Stimulated activated naive B cell treated with anti-CD40 and anti-IgM and Interleukin-4, amounts not matched to agents 10 μg/mL and 1 μg/mL and 100 μg/mL, for 72 hours (primary cell): ENCODE data around the gene RAD23A.
A peak's percentile ranks its signal among the peaks of the same experiment; 100 is the strongest.

Experiments
- ATAC-seq, 2 donors: fragments of 150-1000 bp; cut with Tn5 transposase; replicated peaks; 2 replicates each; pipeline ENCODE4 v1.10.0; 2021; ENCODE audit warnings: moderate library complexity in 1 of 2
- DNase-seq: peaks from one replicate; pipeline ENCODE4 v3.0.0; 2021
- H3K27ac Mint-ChIP-seq: one replicate; pipeline ENCODE4 v1.8.0; 2022; ENCODE audit warnings: mild to moderate bottlenecking, mixed read lengths
- H3K27me3 Mint-ChIP-seq, 2 donors: one replicate each; pipeline ENCODE4 v1.8.0; 2022; ENCODE audit warnings: mixed read lengths in 2 of 2
- H3K36me3 Mint-ChIP-seq, 2 donors: one replicate each; pipeline ENCODE4 v1.8.0; 2022; ENCODE audit warnings: mixed read lengths in 2 of 2, mild to moderate bottlenecking in 1 of 2
- H3K4me1 Mint-ChIP-seq, 2 donors: one replicate each; pipeline ENCODE4 v1.8.0; 2022; ENCODE audit warnings: mixed read lengths in 2 of 2, mild to moderate bottlenecking in 1 of 2
- H3K4me3 Mint-ChIP-seq, 2 donors: one replicate each; pipeline ENCODE4 v1.8.0; 2022; ENCODE audit warnings: mild to moderate bottlenecking in 2 of 2, mixed read lengths in 2 of 2, moderate library complexity in 1 of 2
- H3K9me3 Mint-ChIP-seq, 2 donors: one replicate each; pipeline ENCODE4 v1.8.0; 2022; ENCODE audit warnings: mixed read lengths in 2 of 2, mild to moderate bottlenecking in 1 of 2

The RAD23A gene

DNA sequence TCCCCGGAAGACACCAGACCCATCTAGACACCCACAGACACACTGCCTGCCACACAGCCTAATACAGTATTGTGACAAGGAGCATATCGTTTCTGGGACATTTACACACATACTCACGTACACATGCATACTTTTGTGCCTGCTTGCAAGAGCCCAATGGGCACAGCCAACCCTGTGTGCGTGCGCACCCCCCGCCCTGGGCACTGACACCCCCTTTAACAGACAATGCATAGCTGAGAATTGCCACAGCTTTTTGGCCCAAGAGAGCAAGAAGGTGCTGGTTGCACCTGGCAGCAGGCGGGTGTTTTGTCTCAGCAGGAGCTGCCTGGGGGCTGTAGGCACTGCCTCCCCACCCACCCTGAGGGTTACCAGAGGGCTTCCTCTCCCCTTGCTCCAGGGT is 47.9 kb downstream of the RAD23A start:
- peaks cover 12 to 32% of the 10 kb centered on the region in 2 donors for H3K27me3 Mint-ChIP-seq
- peaks cover 10 to 13% of the 10 kb centered on the region in 2 donors for H3K4me1 Mint-ChIP-seq
- no peak overlapping the region for H3K27ac Mint-ChIP-seq
- no peak for ATAC-seq
- no peak for DNase-seq
- peaks cover 0 to 3% of the 10 kb centered on the region in 2 donors for H3K36me3 Mint-ChIP-seq
- no peak overlapping the region for H3K4me3 Mint-ChIP-seq
- H3K9me3 Mint-ChIP-seq: no peaks in the 10 kb centered on the region

DNA sequence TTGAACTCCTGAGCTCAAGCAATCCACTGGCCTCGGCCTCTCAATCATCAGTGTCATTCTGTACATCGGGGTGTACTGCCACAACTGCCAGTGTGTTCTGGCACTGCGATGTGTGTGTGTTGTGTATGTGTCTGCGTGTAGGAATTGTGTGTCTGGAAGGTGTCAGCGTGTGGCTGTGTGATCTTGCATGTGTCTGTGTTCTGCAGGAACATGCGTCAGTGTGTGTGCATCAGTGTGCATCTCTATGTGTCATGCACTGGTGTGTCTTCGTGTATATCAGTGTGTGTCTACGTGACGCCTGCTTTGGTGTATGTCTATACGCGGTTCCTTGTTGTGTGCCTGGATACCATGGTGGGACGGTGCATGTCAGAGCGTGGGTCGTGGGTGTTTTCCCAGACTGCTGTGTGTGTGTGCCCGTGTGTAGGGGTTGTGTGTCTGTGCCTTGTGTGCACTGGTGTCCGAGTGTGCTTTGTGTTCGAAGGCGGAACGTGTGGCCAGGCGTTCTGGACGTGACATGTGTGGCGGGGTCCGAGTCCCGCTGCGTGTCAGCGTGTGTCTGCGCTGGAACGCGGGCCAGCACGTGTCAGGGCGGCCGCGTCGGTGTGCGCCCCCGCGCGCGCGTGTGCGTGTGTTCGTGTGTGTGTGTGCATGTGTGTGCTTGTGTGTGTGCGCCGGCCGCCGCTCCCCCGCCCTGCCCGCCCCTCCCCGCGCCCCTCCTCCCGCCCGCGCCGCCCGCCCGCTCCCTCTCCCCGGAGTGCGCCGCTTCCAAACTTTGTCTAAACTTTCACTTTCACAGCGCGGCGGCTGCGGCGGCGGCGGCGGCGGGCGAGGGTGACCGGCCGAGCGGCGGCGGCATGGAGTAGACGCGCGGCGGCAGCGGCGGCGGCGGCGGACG is 49.3 kb downstream of the RAD23A start, which contains the start of gene NFIX:
Gene NFIX (plus strand): TSS at position 775 of the 895 bp plus-strand sequence. CDS start 363 bp downstream, outside the sequence.
- peaks cover 10 to 13% of the 10 kb centered on the region in 2 donors for H3K4me1 Mint-ChIP-seq
- H3K27me3 Mint-ChIP-seq: peaks cover 12 to 32% of the 10 kb centered on the region in 2 donors
- peak within 1 kb of the TSS; percentile 87 to 90 for H3K4me3 Mint-ChIP-seq
- DNase-seq (no peak), ATAC-seq (peak; percentile 54 to 60)
- H3K27ac Mint-ChIP-seq: peak within 1 kb of the TSS; percentile 60
- H3K9me3 Mint-ChIP-seq: no peaks in the 10 kb centered on the region
- peaks cover 0 to 3% of the 10 kb centered on the region in 2 donors for H3K36me3 Mint-ChIP-seq

DNA sequence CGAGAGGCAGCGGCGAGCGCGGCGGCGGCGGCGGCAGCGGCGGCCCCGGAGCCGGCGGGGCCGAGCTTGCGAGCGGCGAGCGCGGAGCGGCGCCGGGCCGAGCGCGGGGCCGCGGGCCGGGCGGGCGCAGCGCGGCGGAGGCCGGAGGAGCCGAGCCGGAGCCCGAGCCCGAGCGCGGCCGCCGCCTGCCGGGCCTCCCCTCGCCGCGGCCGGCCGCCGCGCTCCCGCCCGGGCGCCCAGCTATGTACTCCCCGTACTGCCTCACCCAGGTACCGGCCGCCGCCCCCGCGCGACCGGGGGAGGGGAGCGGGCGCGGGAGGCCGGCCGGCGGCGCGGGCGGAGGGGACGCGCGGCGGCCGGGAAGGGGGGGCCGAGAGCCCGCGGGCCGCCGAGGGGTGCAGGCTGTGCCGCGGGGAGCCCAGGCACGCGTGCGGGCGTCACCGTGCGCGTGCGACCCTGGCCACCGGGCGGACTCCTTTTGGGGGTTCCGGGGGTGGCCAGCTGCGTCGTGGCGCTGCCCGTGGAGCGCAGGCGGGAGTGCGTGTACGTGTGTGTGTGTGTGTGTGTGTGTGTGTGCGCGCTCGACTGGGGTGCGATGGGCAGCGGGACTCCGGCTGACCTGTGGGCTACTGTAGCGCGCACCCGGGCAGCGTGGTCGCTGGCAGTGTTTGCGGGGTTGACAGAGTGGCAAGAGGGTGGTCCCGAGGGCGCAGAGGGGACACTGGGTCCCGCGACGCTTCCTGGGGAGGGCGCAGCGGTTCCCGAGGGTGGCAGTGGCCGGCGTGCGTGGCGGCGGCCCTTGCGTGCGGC is 50.1 kb downstream of the RAD23A start:
- DNase-seq (no peak), ATAC-seq (peak; percentile 43 to 45)
- H3K4me3 Mint-ChIP-seq: peak overlapping the region; percentile 87 to 90
- peaks cover 10 to 13% of the 10 kb centered on the region in 2 donors for H3K4me1 Mint-ChIP-seq
- H3K36me3 Mint-ChIP-seq: peaks cover 0 to 3% of the 10 kb centered on the region in 2 donors
- H3K9me3 Mint-ChIP-seq: no peaks in the 10 kb centered on the region
- H3K27me3 Mint-ChIP-seq: peaks cover 12 to 32% of the 10 kb centered on the region in 2 donors
- peak overlapping the region; percentile 53 for H3K27ac Mint-ChIP-seq

DNA sequence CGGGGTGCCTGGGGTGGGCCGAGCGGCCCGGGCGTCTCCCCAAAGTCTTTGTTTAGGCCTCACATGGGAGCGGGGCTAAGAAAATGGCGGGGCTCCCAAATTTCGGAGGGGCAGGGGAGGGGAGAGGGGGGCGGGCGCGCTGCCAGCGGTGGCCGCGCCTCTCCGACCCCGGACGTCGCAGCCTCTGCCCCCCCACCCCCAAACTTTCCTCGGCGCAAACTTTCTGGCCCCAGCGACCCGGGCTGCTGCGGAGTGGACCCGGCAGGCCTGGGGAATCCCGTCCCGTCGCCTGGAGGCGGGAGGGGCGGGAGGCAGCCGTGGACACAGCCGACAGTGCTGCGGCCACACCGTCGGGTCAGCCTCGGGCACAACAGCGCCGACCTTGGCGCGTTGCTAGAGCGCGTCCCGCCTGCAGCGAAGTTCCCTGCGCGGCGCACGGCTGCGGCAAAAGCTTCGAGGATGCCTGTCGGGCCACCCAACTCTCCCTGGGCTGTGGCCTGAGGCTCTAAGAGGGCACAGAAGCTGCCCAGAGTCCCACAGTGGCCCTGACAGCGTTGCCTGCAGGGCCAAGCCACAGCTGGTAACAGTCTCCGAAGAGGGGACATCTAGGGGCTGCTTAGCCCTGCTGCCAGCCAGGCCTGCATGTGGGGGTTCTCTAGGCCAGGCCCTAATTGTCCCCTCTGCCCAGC is 50.9 kb downstream of the RAD23A start:
- no peak for DNase-seq
- Mint-ChIP-seq H3K27ac (no peak overlapping the region), H3K36me3 (peaks cover 0 to 3% of the 10 kb centered on the region in 2 donors), H3K4me1 (peaks cover 8 to 13% of the 10 kb centered on the region in 2 donors), H3K4me3 (peak overlapping the region; percentile 47 to 90), H3K9me3 (no peaks in the 10 kb centered on the region), H3K27me3 (peaks cover 12 to 32% of the 10 kb centered on the region in 2 donors)
- no peak for ATAC-seq

DNA sequence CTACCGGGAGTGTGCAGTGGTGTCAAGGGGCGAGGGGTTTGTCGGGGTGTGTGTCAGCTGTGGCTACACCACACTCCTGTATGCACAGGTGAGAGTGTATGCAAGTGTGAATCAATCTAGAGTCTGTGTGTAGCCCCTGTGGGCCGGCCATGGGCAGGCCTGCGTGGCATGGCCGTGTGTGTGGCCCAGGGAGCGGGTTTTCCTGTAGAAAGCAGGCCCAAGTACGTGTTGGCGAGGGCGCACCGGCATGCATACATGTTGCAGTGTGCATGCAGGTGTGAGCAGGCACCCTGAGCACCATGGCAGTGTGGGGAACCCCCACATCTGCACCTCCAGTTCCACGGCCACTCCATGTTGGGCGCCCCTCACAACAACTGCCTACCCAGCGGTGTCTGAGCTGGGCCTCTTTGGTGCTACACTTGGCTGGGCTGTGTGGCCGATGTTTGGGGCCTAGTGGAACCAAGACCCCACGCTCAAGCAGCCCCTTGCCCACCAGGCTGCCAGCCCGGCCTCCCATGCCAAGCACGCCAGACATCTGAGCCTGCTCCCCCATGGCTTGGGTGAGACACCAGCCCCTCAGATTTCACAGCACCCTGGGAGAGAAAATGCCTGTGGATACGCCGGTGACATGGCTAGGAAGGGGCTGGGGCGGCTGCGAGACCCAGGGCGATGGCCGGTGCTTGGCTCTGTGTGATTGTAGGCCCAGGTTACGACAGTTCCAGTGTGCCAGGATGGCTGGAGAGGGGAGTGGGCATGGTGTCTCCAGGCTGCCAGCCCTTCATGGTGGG is 51.7 kb downstream of the RAD23A start:
- DNase-seq (no peak), ATAC-seq (no peak)
- H3K4me1 Mint-ChIP-seq: peaks cover 8 to 13% of the 10 kb centered on the region in 2 donors

DNA sequence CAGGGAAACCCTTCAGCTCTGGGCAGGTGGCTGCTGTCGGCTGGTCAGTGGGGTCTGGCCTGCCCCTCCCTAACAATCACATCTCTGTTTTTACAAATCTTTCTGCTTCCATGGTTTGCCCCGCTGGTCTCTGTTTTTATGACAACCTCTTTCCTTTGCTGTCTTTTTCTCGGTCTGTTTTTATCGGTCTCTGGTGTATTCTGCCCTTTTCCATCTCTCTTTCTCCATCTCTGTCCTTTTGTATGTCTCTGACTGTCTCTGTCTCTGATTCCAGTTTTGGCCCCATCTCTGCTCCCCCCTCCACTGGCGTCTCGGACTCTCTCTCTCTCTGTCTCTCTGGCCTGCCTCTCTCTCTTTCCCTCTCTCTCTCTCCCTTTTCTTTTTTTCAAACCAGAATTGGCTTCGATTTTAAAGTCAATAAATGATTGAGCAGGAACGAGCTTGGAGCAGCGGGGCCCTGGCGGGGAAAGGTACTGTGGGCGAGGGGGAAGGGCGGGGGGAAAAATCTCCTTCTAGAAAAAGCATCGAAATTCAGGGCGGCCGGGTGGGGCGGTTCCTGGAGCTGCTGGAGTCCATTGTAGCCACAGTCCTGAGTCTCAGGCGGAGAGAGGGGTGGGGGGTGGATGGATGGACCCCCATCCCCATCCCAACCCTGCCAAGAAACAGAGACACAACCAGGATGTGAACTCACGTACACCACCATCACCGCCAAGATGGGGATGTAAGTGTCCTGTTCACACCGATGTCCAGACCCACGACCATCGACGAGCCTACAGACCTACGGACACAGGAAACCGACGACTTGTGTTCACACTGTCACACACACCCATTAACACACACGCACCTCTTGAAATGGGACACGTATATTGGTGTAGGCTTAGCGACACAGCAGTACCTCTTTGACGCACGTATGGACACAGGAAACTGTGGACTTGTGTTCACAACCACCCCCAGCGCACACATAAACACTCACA is 52.6 kb downstream of the RAD23A start:
- DNase-seq (no peak), ATAC-seq (no peak)
- Mint-ChIP-seq H3K4me3 (no peak overlapping the region), H3K27me3 (peaks cover 16 to 36% of the 10 kb centered on the region in 2 donors), H3K9me3 (no peaks in the 10 kb centered on the region), H3K4me1 (peaks cover 8 to 13% of the 10 kb centered on the region in 2 donors), H3K36me3 (peaks cover 2 to 3% of the 10 kb centered on the region in 2 donors), H3K27ac (no peak overlapping the region)

More for the DNA sequence above, 51.7 kb downstream of the RAD23A start:
- peak overlapping the region in 1 of 2 donors; percentile 46 for H3K4me3 Mint-ChIP-seq
- H3K9me3 Mint-ChIP-seq: no peaks in the 10 kb centered on the region
- H3K36me3 Mint-ChIP-seq: peaks cover 0 to 3% of the 10 kb centered on the region in 2 donors
- peaks cover 12 to 32% of the 10 kb centered on the region in 2 donors for H3K27me3 Mint-ChIP-seq
- H3K27ac Mint-ChIP-seq: no peak overlapping the region

DNA sequence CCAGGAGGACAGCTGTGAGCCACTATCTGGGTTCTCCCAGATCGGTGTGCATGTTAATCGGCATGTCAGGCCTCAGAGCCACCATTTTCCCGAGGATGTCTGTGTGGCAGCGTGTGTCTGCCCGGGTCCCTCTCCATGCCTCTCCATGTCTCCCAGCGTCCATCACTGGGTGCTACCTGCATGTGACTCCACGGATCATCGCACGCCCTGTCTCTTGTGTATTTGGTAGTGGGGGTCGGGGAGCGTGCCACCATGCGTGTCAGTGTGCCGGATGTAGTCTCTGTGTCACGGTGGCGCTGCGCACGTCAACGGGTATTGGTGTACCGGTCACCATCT is 55.5 kb downstream of the RAD23A start:
- peaks cover 13 to 22% of the 10 kb centered on the region in 2 donors for H3K27me3 Mint-ChIP-seq
- H3K9me3 Mint-ChIP-seq: no peaks in the 10 kb centered on the region
- peaks cover 0 to 2% of the 10 kb centered on the region in 2 donors for H3K4me1 Mint-ChIP-seq
- peaks cover 0 to 2% of the 10 kb centered on the region in 2 donors for H3K36me3 Mint-ChIP-seq
- ATAC-seq (no peak), DNase-seq (no peak)
- H3K27ac Mint-ChIP-seq: no peak overlapping the region
- no peak overlapping the region for H3K4me3 Mint-ChIP-seq

DNA sequence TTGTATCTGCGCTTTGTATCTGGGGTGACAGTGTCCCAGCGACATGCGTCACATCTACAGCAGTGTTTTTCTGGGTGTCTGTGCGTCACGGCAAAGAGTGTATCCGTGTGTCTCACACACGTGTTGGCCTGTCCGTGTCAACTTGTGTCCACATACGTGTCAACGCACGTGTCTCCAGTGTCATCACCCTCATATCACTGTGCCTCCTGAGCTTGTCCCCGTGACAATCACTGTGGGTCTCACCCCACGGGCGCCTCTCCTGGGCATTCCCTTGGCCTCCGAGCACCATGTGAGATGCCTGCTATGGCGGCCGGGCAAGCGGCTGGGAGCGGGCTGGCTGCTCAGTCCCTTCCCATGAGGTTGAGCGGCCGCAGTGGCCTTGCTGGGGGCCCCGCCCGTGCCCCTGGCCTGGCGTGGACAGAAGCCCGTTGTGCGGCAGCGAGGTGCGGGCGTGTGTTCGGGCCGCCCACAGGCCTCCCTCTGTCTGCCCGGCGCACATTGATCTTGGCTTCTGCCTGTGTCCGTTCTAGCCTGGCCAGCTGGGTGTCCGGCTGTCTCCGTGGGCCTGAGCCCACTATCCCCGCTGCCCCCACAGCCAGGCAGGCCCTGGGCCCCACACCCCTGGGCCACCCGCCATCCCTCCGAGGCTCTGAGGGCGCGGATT is 56.0 kb downstream of the RAD23A start:
- peaks cover 0 to 2% of the 10 kb centered on the region in 2 donors for H3K36me3 Mint-ChIP-seq
- H3K27me3 Mint-ChIP-seq: peaks cover 13 to 21% of the 10 kb centered on the region in 2 donors
- H3K9me3 Mint-ChIP-seq: no peaks in the 10 kb centered on the region
- ATAC-seq: no peak
- H3K4me1 Mint-ChIP-seq: no peaks in the 10 kb centered on the region
- H3K4me3 Mint-ChIP-seq: no peak overlapping the region
- no peak overlapping the region for H3K27ac Mint-ChIP-seq
- DNase-seq: no peak

DNA sequence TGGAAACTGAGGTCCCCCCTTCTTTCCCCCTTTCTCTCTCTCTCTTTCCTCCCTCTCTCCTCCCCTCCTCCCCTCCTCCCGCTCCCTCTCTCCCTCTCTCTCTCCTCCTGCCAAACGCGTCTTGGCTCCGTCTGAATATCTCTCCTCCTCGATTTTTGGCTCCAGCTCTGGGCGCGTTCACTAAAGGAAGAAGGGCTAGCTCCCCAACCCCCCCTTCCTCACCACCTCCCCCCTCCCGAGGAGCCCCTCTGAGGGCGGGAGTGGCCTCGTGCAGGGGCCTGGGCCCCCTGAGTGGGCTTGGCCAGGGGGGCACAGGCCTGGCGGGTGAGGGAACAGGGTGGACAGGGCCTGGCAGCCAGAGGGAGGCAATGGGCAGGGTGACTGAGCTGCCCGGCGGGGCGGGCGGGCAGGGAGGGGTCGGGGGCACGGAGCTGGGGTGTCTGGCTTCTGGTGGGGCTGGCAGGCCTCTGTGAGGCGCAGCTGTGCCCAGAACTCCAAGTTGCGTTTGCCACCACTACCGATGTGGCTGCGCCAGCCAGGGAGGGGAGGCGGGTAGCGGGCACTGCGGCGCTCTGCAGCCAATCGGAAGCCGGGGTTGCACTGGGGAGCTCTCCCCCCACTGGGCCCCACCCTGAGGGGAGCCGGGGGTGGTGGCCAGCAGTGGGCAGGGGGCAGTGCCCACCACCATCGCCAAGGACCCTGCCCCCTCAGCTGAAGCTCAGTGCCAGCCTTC is 56.7 kb downstream of the RAD23A start:
- peaks cover 13 to 17% of the 10 kb centered on the region in 2 donors for H3K27me3 Mint-ChIP-seq
- H3K9me3 Mint-ChIP-seq: no peaks in the 10 kb centered on the region
- no peak overlapping the region for H3K27ac Mint-ChIP-seq
- DNase-seq (no peak), ATAC-seq (no peak)
- no peak overlapping the region for H3K4me3 Mint-ChIP-seq
- H3K4me1 Mint-ChIP-seq: no peaks in the 10 kb centered on the region
- peaks cover 0 to 2% of the 10 kb centered on the region in 2 donors for H3K36me3 Mint-ChIP-seq

DNA sequence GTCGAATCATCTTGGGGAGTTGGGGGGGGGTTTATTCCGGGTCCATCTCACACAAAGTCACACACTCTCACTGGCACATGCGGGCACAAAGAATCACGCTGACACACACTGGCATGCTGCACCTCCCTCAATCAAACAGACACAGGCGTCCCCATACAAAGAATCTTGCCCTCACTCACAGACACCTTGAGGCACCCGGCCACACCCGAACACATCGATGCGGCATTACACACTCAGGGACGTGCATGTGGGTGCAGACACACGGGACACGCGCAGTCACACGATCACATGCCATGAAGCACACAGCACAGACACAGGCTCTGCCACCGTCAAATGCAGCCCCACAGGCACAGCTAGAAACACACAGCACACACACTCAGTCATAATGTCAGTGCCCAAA is 57.4 kb downstream of the RAD23A start:
- H3K4me3 Mint-ChIP-seq: no peak overlapping the region

More for the DNA sequence above, 57.4 kb downstream of the RAD23A start:
- no peaks in the 10 kb centered on the region for H3K9me3 Mint-ChIP-seq
- peaks cover 14 to 17% of the 10 kb centered on the region in 2 donors for H3K27me3 Mint-ChIP-seq
- DNase-seq: no peak
- H3K27ac Mint-ChIP-seq: no peak overlapping the region
- H3K4me1 Mint-ChIP-seq: no peaks in the 10 kb centered on the region
- peaks cover 0 to 2% of the 10 kb centered on the region in 2 donors for H3K36me3 Mint-ChIP-seq
- ATAC-seq: no peak
